Measurements from ENCODE around the gene AP3B1. TPM values are rescaled to one million over a fixed set of nuclear protein-coding genes. Genes with fewer than 3 reads are reported as not detected.
A peak's percentile ranks its signal among the peaks of the same experiment; 100 is the strongest.
"Not testable (repeated sequence)": the region's sequence is repeated elsewhere in the genome, so short reads cannot be mapped to it uniquely, and the experiment has no call there.

AP3B1 gene
- total RNA-seq, 2 donors from 2014 or later: 51.3 to 55.6 TPM

DNA sequence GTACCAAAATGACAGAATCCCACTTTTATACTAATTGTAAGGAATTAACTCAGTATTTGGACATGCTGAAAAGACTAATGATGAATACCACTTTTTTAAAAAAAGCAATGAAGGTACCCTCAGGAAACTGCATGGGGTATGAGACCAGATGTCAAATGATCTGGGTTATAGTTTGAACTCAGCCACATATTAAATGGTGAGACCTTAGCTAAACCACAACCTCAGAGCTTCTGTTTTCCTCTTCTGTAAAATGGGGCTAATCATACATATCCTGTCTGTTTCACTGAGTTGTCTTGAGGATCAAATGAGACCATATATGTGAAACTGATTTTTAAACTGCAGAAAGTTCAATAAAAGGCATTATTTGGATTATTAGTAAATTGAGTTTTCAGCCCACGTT, 238.4 kb downstream of the AP3B1 start:
- ATAC-seq (no peak), DNase-seq (no peak)
- intact Hi-C loops (cut with DNase I, micrococcal nuclease): no loop called here

DNA sequence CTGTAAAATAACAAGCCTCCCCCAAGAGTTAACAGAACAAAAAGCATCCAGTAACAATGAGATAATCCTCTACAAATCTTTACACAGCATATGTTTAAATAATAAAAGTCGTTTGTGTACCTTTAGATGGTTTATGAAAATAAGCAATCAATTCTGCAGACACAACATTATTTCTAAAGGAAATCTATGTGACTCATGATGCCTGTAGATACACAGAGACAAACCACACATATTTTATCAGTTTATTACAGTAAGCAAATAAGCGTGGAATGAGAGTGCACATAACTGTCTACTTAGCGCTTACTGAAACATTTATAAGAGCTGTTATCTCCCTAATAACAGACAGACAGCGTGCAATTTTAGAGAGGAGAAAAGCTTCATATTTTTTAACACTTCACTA, 243.6 kb downstream of the AP3B1 start:
- no peak for DNase-seq
- ATAC-seq: no peak
- intact Hi-C loops (cut with DNase I, micrococcal nuclease): no loop called here

DNA sequence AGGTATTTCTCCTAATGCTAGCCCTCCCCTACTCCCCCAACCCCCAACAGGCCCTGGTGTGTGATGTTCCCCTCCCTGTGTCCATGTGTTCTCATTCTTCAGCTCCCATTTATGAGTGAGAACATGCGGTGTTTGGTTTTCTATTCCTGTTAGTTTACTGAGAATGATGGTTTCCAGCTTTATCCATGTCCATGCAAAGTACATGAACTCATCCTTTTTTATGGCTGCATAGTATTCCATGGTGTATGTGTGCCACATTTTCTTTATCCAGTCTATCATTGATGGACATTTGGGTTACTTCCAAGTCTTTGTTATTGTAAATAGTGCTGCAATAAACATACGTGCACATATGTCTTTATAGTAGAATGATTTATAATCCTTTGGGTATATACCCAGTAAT, 247.7 kb downstream of the AP3B1 start:
- intact Hi-C loops (cut with DNase I, micrococcal nuclease); DNase-seq; ATAC-seq: not testable (repeated sequence)

DNA sequence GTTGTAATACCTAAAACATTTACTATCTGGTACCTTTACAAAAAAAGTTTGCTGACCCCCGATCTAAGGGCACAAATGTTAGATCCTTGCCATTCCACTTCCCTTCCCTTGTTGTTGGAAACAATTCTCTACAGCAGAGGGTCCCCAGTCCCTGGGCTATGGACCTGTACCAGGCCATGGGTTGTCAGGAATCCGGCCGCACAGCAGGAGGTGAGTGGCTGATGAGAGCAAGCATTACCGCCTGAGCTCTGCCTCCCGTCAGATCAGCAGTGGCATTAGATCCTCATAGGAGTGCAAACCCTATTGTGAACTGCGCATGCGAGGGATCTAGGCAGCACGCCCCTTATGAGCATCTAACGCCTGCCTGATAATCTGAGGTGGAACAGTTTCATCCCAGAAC, 248.5 kb downstream of the AP3B1 start:
- intact Hi-C loops (cut with DNase I, micrococcal nuclease): no loop called here
- DNase-seq (no peak), ATAC-seq (no peak)

DNA sequence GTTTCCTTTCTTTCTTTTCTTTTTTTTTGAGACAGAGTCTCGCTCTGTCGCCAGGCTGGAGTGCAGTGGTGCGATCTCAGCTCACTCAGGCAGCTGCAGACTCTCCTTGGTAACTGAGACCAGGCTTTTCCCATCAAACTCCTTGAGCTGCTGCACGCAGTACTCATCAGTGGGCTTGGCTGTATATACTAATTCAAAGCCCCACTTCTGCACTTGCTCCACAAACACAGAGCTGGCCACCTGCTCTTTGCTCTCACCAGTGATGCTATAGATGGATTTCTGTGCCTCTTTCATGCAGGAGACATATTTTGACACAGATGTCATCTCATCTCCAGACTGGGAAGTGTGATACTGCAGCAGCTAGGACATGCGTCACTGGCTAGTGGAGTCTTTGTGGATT, 252.7 kb downstream of the AP3B1 start:
- intact Hi-C loops (cut with DNase I, micrococcal nuclease): no loop called here
- DNase-seq (no peak), ATAC-seq (no peak)

DNA sequence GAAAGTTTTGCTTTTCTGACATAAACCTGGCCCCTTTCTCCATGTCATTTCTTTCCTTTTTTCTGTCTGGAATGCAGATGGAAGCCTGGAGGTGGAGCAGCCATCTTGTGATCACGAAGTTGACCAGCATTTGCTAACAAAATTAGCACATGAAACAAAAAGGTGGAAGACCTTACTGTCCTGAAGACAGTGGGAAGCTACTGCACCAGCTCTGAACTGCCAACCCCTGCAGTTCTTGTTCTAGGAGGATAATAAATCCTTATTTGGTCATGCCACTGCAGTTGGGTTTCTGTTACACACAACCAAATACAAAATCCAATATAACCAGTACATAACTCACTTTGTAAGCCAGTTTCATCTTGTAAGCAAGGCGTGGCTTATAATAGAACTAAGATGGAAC, 269.0 kb downstream of the AP3B1 start:
- DNase-seq (no peak), ATAC-seq (no peak)
- intact Hi-C loops (cut with DNase I, micrococcal nuclease): no loop called here

DNA sequence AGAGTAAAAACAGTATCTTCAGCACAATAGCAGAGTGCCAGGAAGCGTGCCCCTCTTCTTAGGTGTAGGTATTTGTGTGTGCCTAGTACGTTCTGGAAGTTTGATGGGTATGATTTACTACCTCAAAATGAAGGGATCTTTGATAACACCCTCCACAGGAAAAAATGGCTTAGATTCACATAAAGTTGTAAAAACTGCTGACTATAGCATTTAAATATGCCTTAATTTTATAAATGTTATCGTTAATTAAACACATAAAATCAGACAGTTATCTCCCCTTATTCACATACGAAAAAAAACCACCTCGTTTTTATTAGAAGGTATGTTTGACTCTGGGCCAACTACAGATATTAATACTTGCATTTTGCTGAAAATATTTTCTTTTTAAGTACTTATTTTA, 274.8 kb downstream of the AP3B1 start:
- intact Hi-C loops (cut with DNase I, micrococcal nuclease): no loop called here
- ATAC-seq: no peak
- no peak for DNase-seq

DNA sequence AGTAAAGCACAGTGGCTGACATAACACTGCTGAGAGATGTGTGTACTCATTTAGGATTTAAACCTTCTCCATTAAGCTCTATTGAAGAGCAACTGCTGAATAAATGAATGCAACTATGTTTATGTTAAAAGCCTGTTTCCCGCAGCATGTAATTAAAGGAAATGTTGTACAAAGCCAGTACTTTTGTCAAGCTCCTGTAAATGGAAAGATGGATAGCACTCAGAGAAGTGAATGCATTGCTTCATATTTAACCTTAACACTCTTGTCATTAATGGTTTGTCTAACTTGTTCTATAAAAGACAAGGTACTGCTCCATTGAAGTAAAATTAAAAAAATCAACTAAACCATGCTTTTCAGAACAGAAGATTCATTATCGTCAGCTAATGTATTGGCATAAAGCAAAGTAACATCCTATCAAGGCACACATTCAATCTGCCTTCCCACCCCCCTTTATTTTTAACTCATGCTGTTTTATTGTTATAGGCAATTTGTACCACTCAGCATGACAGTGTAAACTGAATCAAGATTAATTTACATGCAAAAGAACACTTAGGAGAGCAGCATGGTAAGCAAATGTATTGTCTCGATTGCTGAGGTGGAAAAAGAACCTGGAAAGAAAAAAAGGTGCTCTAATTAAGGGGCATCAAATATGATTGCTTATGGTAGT, 277.5 kb downstream of the AP3B1 start:
- ATAC-seq (no peak), DNase-seq (no peak)
- intact Hi-C loops (cut with DNase I, micrococcal nuclease): no loop called here

DNA sequence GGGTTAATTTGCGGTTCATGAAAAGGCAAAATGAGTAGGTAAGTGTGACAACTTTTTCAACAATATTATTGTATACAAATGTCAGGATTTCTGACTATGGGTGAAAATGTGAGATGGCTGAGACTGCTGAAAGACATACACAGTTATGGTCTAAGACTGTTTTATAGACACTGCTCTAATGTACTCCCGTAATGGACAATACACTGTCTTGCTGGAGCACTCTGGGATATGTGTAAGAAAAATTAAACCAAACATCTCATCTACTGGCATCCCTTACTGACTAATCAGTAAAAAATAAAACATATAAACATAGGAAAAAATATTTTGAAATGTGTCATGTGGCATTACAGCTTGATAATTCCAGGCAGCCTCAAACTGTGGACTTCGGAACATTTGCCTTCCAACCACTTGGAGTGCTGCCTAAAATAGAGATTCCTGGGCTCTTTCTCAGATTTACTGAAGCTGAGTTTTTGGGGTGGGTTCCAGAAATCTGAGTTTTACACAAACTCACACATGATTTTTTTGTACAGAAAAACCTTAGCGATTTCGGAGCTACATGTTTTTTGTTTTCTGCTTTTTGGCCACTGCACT, 284.5 kb downstream of the AP3B1 start:
- no peak for DNase-seq
- intact Hi-C loops (cut with DNase I, micrococcal nuclease): no loop called here
- no peak for ATAC-seq

DNA sequence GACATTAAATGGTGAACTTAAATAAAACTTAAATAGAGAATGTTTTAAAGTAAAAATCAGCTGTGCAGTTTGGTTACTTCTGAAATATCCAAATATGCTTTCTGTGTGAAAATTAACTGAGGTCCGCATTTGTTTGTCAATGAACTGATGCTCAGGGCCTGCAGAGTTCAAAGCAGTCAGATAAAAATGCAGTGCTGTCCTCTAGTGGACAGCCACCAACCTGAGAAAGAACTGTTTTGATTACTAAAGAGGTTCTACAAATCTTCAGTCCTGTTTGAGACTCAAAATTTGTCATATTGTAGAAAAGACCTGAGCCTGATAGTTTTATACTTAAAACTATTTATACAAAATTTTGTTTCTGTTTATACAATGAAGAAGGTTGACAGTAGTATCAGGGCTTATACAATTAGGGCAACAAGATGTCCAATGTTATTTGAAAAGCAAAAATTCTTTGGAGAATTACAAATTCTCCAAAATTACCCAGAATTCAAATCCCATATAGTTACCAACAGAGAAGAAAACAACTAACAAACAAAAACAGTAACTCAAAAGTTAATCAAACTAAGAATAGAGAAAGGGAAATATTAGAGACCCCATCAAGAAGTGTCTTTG, 286.0 kb downstream of the AP3B1 start:
- intact Hi-C loops (cut with DNase I, micrococcal nuclease): no loop called here
- DNase-seq: no peak
- peak; percentile 70 for ATAC-seq

DNA sequence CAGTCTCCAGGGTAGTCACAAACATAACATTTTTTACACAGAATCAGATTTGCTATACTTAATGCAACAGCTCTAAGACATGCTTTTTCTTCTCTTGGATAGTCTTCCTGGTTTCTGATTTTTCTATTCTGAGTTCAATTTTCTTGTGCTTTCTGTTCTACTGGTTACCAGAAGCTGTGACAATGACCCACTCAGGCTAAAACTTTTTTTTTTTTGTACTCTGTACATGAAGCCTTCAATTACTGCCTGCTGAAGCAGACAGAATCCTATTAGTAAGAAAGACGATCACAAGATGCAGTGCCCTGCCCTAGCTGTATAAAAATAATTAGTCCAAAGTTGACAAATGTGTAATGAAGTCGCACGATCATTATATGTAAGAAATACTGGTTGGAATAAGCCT, 287.3 kb downstream of the AP3B1 start:
- intact Hi-C loops (cut with DNase I, micrococcal nuclease): no loop called here
- no peak for ATAC-seq
- DNase-seq: no peak

DNA sequence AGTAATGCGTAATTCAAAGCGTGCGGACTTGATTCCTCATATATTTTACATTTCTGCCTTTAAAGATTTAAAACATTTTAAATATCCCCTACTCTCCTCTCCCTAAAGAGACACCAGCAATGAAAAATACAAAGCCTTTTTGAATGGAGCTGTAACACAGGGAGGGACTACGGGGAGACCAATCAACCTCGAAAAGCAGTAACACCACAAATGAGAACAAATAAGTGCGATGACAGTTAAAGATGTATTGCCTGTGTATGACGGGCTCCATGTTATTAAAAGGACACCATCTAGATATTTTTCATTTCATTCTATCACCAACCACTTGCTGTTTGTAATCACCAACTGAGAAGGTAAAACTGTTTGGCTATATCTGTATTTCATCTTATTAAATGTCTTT, 288.0 kb downstream of the AP3B1 start:
- intact Hi-C loops (cut with DNase I, micrococcal nuclease): no loop called here
- DNase-seq: no peak
- no peak for ATAC-seq

DNA sequence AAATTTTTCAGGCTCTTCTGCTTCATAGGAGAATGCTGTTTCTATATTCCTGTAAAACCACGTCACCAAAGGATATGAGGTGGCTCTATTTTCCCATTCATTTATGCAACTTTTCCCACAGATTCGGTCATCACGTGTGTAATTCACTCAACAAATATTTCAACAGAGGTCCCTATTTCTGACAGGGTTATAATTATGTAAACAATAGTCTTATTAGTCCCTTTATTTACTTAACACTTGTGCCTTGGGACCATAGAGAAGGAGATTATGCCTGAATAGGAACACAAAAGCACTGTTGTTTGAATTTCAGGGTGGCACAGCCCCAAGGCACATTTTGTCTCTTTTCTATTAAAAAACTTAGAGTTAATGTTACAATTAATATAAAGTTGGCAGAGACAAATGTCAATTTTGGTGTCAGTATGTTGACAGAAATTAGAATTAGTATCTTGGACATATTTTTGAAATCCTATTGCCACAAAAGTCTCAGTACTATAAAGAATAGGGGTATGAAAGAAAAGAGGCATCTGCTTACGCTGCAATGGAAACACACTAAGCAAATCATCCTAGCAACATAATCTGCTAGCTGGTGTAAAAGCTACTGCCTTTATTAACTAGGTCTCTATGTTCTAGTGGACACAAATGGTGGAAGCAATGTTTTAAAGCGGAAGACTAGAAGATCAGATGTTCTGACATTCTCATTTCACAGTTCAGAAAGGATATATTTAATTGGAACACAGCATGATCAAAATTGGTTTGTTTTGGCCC, 289.3 kb downstream of the AP3B1 start:
- DNase-seq (no peak), ATAC-seq (no peak)
- intact Hi-C loops (cut with DNase I, micrococcal nuclease): no loop called here

DNA sequence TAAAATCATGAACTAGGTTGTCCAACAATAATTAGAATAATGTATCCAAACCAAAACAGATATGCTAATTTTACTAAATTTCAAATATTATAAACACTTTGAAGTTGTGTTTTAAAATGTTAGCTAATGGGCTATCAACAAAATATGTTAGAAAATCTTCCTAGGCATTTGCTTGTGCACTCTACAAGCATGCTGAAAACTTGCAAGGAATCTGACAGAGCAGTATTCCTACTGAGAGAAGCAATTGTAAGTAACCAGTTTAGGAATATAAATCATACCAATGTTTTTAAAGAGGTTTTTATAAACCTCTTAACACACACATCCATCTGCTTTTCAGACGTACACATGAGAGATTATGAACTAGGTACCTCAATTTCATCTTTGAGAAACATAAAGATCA, 289.9 kb downstream of the AP3B1 start:
- ATAC-seq: no peak
- intact Hi-C loops (cut with DNase I, micrococcal nuclease): no loop called here
- DNase-seq: no peak

DNA sequence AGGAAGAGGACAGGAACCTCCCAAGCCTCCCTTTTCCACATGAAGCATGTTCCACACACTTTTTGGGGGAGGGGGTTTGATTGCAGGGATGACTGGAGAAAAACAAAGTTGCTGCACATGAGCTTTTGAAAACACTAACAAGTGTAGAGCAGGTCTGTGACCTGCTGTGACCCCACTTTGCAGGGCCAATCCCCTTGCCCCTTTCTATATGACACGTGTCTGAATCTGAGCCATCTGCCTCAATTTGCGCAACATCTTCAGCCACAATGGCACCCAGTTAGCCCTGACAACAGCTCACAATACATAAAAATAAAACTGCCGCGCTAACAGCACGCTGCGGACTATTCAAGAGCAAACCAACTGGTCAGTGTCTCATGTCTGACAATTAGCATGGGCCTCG, 290.6 kb downstream of the AP3B1 start:
- ATAC-seq: no peak
- intact Hi-C loops (cut with DNase I, micrococcal nuclease): no loop called here
- no peak for DNase-seq

DNA sequence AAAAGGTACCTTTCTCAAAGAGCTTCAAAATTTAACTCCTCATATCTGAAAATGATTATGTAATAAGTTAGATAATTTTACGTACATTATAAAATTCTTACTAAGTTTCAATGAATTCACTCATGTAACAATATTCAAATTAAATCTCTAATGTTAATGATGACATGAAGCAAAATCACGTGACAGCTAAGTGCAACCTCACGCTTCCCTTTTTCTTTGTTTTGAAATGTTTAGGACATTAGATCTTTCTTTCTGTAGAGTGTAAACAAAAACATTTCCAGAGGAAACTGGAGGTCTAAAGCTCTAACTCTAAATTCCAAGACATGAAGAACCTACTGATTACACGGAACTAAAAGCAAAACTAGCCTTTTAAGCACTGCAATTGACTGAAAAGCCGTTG, 291.0 kb downstream of the AP3B1 start:
- intact Hi-C loops (cut with DNase I, micrococcal nuclease): no loop called here
- ATAC-seq (no peak), DNase-seq (no peak)

DNA sequence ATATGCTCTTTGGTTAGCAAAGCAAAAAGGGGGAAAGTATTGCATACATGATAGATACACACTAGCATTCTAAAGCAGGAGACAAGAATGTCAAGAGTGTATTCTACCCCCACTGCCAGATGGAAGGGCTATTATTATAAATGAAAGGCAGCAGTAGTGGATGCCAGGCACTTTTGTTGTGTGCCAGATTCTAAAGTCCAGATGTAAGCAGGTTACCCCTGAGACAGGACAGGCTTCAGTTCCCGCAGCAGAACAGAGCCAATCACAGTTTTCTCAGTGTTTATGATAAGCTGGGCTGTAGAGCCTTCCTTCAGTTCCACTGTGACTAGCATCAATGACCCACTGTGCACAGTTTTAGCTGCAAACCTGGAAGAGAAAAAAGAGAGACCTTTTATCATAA, 291.8 kb downstream of the AP3B1 start:
- intact Hi-C loops (cut with DNase I, micrococcal nuclease): no loop called here
- ATAC-seq: no peak
- no peak for DNase-seq

DNA sequence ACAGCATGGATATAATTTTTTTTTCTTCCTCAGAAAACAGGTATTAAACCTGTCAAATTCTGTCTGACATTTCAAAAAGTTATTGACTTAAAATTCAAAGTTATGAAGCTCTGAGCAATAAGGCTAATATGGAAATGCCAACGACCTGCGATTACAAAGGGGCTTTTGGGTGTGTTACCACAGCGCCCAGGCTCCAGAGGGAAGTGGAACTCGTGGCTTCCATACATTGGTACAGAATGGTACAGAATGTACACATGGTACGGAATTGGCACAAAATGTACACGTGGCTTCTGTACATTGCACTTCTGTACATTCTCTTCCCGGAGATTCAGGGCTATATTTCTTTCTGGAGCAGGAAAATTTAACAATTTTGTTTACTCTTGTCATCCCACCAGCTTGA, 293.3 kb downstream of the AP3B1 start:
- intact Hi-C loops (cut with DNase I, micrococcal nuclease): no loop called here
- no peak for DNase-seq
- no peak for ATAC-seq

DNA sequence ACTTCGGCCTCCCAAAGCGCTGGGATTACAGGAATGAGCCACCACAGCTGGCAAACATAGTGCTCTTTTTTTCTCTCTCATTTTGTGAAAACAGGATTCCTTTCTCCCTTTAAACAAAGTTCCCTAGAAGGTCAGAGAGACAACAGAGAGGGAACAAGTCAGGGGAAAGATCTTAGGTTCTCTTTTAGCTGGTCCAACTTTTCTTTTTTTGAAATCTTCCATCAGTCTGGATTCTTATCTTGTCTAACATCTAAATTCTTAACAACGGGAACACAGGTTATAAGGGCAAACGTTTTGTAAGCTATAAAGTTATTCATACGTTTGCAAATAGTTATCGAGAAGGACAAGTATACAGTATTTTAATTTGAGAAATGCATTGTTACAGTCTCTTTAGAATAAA, 294.3 kb downstream of the AP3B1 start:
- DNase-seq (no peak), ATAC-seq (no peak)
- intact Hi-C loops (cut with DNase I, micrococcal nuclease): no loop called here

DNA sequence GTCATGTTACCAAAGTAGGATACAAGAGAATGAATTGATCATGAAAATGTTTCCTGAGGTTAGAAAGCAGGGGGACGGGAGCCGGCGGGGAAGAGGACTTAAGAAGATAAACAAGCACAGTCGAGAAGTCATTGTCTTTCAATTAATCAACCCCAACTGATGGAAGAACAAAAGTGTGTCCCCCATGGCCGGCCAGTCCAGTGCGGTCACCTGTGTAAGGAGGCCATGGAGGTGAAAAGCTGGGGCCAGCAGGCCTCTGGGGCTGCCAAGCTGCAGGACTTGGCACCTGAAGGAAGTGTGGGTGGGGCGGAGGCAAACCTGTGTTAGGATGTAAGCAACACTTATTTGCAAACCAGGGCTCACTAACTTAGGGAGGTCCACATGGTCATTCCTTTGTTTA, 295.1 kb downstream of the AP3B1 start:
- intact Hi-C loops (cut with DNase I, micrococcal nuclease): no loop called here
- no peak for ATAC-seq
- no peak for DNase-seq
